GM13977 (cell line): Measurements from ENCODE around the gene USP50.

Experiments
- DNase-seq: peaks from one replicate; pipeline ENCODE4 v3.0.0; 2012; ENCODE audit warnings: low spot score
- in situ Hi-C: fragments of 300-500 bp; cut with MboI; formaldehyde crosslinking; loops from one replicate; pipeline ENCODE4 v1.12.0; 2022; ENCODE audit warnings: low sequenced_read_pairs, low pct_unique_long_range_greater_than_20kb, mixed read lengths, inconsistent platforms; ENCODE audit not compliant: unreplicated experiment
- TF ChIP-seq, protein P1 (sequence below): IDR thresholded peaks from 2 replicates; pipeline ENCODE4 v1.5.1; 2012; ENCODE audit warnings: mild to moderate bottlenecking, control low read depth; ENCODE audit not compliant: insufficient read depth; ENCODE audit errors: extremely low read depth, missing control alignments

Gene USP50

DNA sequence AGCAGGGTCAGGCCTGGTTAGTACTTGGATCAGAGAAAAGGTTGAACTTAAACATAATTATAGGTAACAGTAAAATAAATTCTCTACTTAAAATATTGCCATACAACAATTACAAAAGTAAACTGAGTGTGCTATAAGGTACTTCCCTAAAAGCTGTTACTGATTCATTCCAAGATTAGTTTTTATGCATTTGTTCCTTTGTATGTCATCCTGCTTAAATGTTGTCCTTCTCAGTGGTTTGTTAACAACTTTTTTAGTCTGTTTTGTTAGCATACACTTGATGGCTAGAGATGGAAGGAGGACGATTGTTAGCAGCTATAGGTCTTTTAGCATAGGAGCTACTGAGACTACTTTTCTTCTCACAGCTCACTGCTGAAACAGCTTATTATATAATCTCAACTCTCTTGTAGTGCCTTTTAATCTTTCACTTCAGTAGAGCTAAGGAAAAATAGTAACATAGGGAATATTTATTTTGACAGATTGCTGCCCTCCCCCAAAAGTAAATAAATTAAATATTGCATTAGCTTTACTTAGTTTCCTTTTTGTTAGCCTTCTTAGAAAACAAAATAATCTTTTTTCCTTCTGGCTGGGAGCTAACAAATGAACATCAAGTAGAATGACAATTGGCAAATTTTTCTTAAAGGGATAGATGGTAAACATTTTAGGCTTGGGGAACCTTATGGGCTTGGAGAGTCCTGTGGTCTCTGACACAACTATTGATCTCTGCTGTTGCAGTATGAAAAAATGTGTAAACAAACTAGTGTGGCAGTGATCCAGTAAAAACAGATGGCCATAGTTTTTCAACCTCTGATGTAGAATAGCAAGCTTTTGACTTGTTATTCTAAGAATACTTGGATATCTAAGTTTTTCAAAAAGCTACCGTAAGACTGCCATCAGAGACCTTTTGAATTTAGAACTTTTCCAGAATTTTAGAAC, 82.8 kb downstream of the USP50 start:
- TF ChIP-seq, protein P1, sequence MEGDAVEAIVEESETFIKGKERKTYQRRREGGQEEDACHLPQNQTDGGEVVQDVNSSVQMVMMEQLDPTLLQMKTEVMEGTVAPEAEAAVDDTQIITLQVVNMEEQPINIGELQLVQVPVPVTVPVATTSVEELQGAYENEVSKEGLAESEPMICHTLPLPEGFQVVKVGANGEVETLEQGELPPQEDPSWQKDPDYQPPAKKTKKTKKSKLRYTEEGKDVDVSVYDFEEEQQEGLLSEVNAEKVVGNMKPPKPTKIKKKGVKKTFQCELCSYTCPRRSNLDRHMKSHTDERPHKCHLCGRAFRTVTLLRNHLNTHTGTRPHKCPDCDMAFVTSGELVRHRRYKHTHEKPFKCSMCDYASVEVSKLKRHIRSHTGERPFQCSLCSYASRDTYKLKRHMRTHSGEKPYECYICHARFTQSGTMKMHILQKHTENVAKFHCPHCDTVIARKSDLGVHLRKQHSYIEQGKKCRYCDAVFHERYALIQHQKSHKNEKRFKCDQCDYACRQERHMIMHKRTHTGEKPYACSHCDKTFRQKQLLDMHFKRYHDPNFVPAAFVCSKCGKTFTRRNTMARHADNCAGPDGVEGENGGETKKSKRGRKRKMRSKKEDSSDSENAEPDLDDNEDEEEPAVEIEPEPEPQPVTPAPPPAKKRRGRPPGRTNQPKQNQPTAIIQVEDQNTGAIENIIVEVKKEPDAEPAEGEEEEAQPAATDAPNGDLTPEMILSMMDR = no peak
- no peak for DNase-seq
- in situ Hi-C loops = no loop called here

DNA sequence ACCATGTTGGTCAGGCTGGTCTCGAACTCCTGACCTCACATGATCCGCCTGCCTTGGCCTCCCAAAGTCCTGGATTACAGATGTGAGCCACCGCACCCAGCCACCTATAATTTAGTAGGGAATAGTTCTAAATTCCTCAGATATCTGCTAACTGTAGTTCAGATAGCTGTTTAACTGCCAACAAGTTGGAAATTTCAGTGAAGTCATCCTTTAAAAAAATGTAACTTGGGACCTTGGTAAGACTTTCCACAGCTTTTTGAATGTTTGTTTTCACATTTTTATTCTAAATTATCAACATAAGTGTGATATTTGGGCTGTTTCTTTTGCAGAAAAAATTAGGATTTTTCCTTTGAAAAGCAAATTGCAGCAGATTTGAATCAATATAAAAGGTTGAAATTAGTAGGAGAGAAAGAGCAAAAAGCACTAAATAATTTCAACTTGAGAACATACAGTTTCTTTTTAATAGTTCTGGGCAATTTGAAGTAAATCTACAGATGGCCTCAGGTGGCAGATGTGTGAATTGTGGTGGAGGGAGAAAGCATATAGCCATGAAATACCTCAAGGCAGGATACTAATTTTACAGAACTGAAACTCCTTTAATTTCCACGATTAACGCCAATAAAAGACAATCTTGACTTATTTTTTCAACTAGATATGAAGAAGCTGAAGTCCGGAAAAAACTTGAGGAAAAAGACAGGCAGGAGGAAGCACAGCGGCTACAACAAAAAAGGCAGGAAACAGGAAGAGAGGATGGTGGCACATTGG, 87.9 kb downstream of the USP50 start:
- TF ChIP-seq, protein P1 = no peak
- in situ Hi-C loops = no loop called here
- no peak for DNase-seq

DNA sequence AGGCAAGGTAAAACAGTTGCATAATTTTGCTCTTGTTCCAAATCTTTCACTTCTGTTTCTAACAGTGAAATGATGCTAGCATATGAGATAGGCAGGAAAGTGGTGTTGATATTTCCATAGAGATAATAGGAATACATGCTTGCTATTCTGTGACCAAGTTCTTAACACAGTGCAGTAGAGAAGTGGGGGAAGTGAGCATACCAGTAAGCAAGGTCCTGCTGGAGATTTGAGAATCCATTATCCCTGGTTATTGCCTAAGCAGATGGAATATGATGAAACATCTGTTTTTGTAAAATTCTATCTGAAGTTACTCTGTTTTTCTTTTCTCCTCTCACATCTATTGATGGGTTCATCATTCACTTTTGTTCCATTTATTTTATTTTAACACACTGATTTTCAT, 93.5 kb downstream of the USP50 start:
- in situ Hi-C loops = no loop called here
- TF ChIP-seq, protein P1 = no peak
- DNase-seq = no peak
